H1 (cell line): ENCODE measurements around the gene SLC30A7. TPM values are rescaled to one million over a fixed set of nuclear protein-coding genes. Genes with fewer than 3 reads are reported as not detected.

Source experiments
- CTCF ChIA-PET: fragments of 300-600 bp; sonication (Branson Sonifier 250); formaldehyde crosslinking; loops from one replicate; lab custom pipeline; 2021; ENCODE audit not compliant: partially characterized antibody; lab: Charles Lee
- POLR2A ChIA-PET: fragments of 300-600 bp; sonication (Branson Sonifier 250); formaldehyde crosslinking; loops from one replicate; lab custom pipeline; 2021; ENCODE audit warnings: inconsistent platforms; ENCODE audit not compliant: partially characterized antibody; lab: Charles Lee
- DNase-seq, 2 experiments: peaks; one replicate each; pipeline versions ENCODE4 v3.0.0 to v3.0.0-alpha.2; 2010 to 2022; ENCODE audit warnings: low spot score in 2 of 2, low read depth in 1 of 2, mixed read lengths in 1 of 2
- FAIRE-seq: peaks from 2 replicates; lab custom pipeline; 2011; peaks lifted over from hg19 to GRCh38; lab: Jason Lieb, UNC
- H2AFZ ChIP-seq: 2 replicates; pipeline ENCODE4 v1.8.1; 2012; ENCODE audit warnings: low read length, inconsistent platforms
- H2AK5ac ChIP-seq: 2 replicates; pipeline ENCODE4 v1.6.1; 2013; ENCODE audit warnings: low read depth, low read length
- H2BK120ac ChIP-seq: replicated peaks from 2 replicates; pipeline ENCODE3; 2013; ENCODE audit warnings: low read depth, low read length, inconsistent platforms
- H2BK12ac ChIP-seq: 2 replicates; pipeline ENCODE4 v1.6.1; 2013; ENCODE audit warnings: low read depth, low read length
- H2BK15ac ChIP-seq: 2 replicates; pipeline ENCODE4 v1.6.1; 2013; ENCODE audit warnings: low read length
- H2BK20ac ChIP-seq: 2 replicates; pipeline ENCODE4 v1.6.1; 2013; ENCODE audit warnings: low read length
- H2BK5ac ChIP-seq: 2 replicates; pipeline ENCODE4 v1.6.1; 2013; ENCODE audit warnings: low read depth, low read length
- H3K14ac ChIP-seq: 2 replicates; pipeline ENCODE4 v1.6.1; 2013; ENCODE audit warnings: inconsistent platforms; ENCODE audit not compliant: insufficient read length
- H3K18ac ChIP-seq: 2 replicates; pipeline ENCODE4 v1.6.1; 2013; ENCODE audit warnings: low read length; ENCODE audit errors: extremely low read depth
- H3K23ac ChIP-seq: 2 replicates; pipeline ENCODE4 v1.6.1; 2013; ENCODE audit warnings: inconsistent platforms; ENCODE audit not compliant: insufficient read length
- H3K23me2 ChIP-seq: 2 replicates; pipeline ENCODE4 v1.6.1; 2013; ENCODE audit warnings: low read depth, low read length
- H3K27ac ChIP-seq: 2 replicates; pipeline ENCODE4 v1.6.1; 2011; ENCODE audit warnings: low read depth, low read length, inconsistent platforms
- H3K27me3 ChIP-seq, 4 experiments: replicated peaks in 1 of 4; 1 replicate in 1 of 4; 2 replicates in 3 of 4; pipeline versions ENCODE4 v1.6.1 to v1.8.1; 2011 to 2013; ENCODE audit warnings: low read length in 3 of 4, mild to moderate bottlenecking in 3 of 4, inconsistent platforms in 2 of 4, mixed read lengths in 2 of 4, moderate library complexity in 1 of 4; ENCODE audit not compliant: control insufficient read depth in 3 of 4, insufficient read depth in 3 of 4; ENCODE audit errors: extremely low read depth in 1 of 4
- H3K36me3 ChIP-seq, 4 experiments: 2 replicates each; pipeline versions ENCODE4 v1.6.1 to v1.8.1; 2011 to 2013; ENCODE audit warnings: mild to moderate bottlenecking in 4 of 4, low read length in 3 of 4, moderate library complexity in 2 of 4, control low read depth in 1 of 4, inconsistent platforms in 1 of 4; ENCODE audit not compliant: insufficient read depth in 4 of 4, control insufficient read depth in 2 of 4
- H3K4ac ChIP-seq: replicated peaks from 2 replicates; pipeline ENCODE3; 2013; ENCODE audit warnings: low read length, low read depth, mixed read lengths, inconsistent platforms; ENCODE audit not compliant: insufficient read length
- H3K4me1 ChIP-seq, 4 experiments: replicated peaks in 1 of 4; 1 replicate in 1 of 4; 2 replicates in 3 of 4; pipeline versions ENCODE4 v1.6.1 to v1.8.1; 2011 to 2013; ENCODE audit warnings: low read length in 3 of 4, inconsistent platforms in 2 of 4, mixed read lengths in 1 of 4; ENCODE audit not compliant: insufficient read depth in 4 of 4, control insufficient read depth in 3 of 4
- H3K4me2 ChIP-seq, 2 experiments: 2 replicates each; pipeline versions ENCODE4 v1.6.1 to v1.8.1; 2011 to 2013; ENCODE audit warnings: low read depth in 2 of 2, low read length in 2 of 2, control low read depth in 1 of 2, inconsistent platforms in 1 of 2, mild to moderate bottlenecking in 1 of 2; ENCODE audit not compliant: insufficient read depth in 1 of 2
- H3K4me3 ChIP-seq, 4 experiments: fragments of 200-600, 300-600 bp in 1 of 4; sonication (generic), shearing (Covaris generic), sonication (Bioruptor Twin) in 1 of 4; 2 replicates each; pipeline versions ENCODE4 v1.5.1 to v1.8.1; 2011 to 2016; ENCODE audit warnings: low read length in 4 of 4, low read depth in 3 of 4, control low read depth in 2 of 4, inconsistent platforms in 2 of 4, mild to moderate bottlenecking in 2 of 4, mixed read lengths in 1 of 4, moderate library complexity in 1 of 4; ENCODE audit not compliant: insufficient read depth in 2 of 4; ENCODE audit errors: extremely low read depth in 1 of 4
- H3K56ac ChIP-seq: replicated peaks from 2 replicates; pipeline ENCODE3; 2013; ENCODE audit warnings: low read depth, mild to moderate bottlenecking, mixed read lengths, low read length, inconsistent platforms; ENCODE audit not compliant: insufficient read length
- H3K79me1 ChIP-seq: 2 replicates; pipeline ENCODE4 v1.6.1; 2013; ENCODE audit warnings: low read depth, low read length, control low read depth
- H3K79me2 ChIP-seq, 2 experiments: 2 replicates each; pipeline versions ENCODE4 v1.6.1 to v1.8.1; 2012 to 2013; ENCODE audit warnings: low read length in 2 of 2, mild to moderate bottlenecking in 2 of 2, inconsistent platforms in 1 of 2; ENCODE audit not compliant: insufficient read depth in 2 of 2, control insufficient read depth in 1 of 2
- H3K9ac ChIP-seq, 4 experiments: replicated peaks in 1 of 4; 1 replicate in 1 of 4; 2 replicates in 3 of 4; pipeline versions ENCODE4 v1.6.1 to v1.8.1; 2011 to 2013; ENCODE audit warnings: low read depth in 3 of 4, low read length in 3 of 4, control low read depth in 2 of 4, mild to moderate bottlenecking in 2 of 4, moderate library complexity in 2 of 4, inconsistent platforms in 1 of 4; ENCODE audit errors: extremely low read depth in 1 of 4
- H3K9me3 ChIP-seq, 2 experiments: 2 replicates each; pipeline versions ENCODE4 v1.6.1 to v1.8.1; 2012 to 2013; ENCODE audit warnings: mild to moderate bottlenecking in 2 of 2, moderate library complexity in 2 of 2, control low read depth in 1 of 2, inconsistent platforms in 1 of 2, low read depth in 1 of 2, low read length in 1 of 2, mixed read lengths in 1 of 2; ENCODE audit not compliant: insufficient read depth in 2 of 2
- H4K20me1 ChIP-seq, 2 experiments: replicated peaks in 1 of 2; 2 replicates each; pipeline versions ENCODE3 to v1.8.1; 2011 to 2013; ENCODE audit warnings: inconsistent platforms in 2 of 2, low read length in 2 of 2, mild to moderate bottlenecking in 1 of 2; ENCODE audit not compliant: insufficient read depth in 2 of 2, control insufficient read depth in 1 of 2
- H4K5ac ChIP-seq: 2 replicates; pipeline ENCODE4 v1.6.1; 2013; ENCODE audit warnings: low read length, low read depth, mixed read lengths, inconsistent platforms; ENCODE audit not compliant: insufficient read length
- H4K8ac ChIP-seq: 2 replicates; pipeline ENCODE4 v1.8.0; 2013; ENCODE audit warnings: mild to moderate bottlenecking, moderate library complexity, low read length, inconsistent platforms; ENCODE audit not compliant: insufficient read depth; ENCODE audit errors: extremely low read depth
- H4K91ac ChIP-seq: replicated peaks from 2 replicates; pipeline ENCODE3; 2013; ENCODE audit warnings: low read length, mixed read lengths, inconsistent platforms; ENCODE audit not compliant: insufficient read length
- ASH2L ChIP-seq: fragments of 200-600, 300-600 bp; sonication (generic); IDR thresholded peaks from one replicate; pipeline ENCODE4 v1.7.1; 2017; ENCODE audit warnings: low read length
- CBX8 ChIP-seq: fragments of 300-800, 300-1000 bp; sonication (generic); IDR thresholded peaks from 2 replicates; pipeline ENCODE4 v1.7.1; 2016; ENCODE audit warnings: low read depth, low read length, borderline replicate concordance
- CHD1 ChIP-seq: IDR thresholded peaks from 2 replicates; pipeline ENCODE4 v1.6.1; 2012; ENCODE audit warnings: low read depth, low read length, improper control_type of control experiment
- JUND ChIP-seq: IDR thresholded peaks from 2 replicates; pipeline ENCODE4 v1.6.1; 2011; ENCODE audit warnings: mild to moderate bottlenecking, improper control_type of control experiment, low read length
- MAX ChIP-seq: IDR thresholded peaks from 2 replicates; pipeline ENCODE4 v1.6.1; 2012; ENCODE audit warnings: inconsistent platforms
- NANOG ChIP-seq: IDR thresholded peaks from 2 replicates; pipeline ENCODE4 v1.6.1; 2011; ENCODE audit warnings: low read length, low read depth, mild to moderate bottlenecking, inconsistent platforms; ENCODE audit not compliant: insufficient read depth, poor library complexity, severe bottlenecking
- SUZ12 ChIP-seq: fragments of 200-600 bp; sonication (generic); IDR thresholded peaks from 2 replicates; pipeline ENCODE4 v1.6.1; 2012; ENCODE audit warnings: mild to moderate bottlenecking, inconsistent platforms, low read length, moderate library complexity, mixed read lengths
- YY1 ChIP-seq: IDR thresholded peaks from 2 replicates; pipeline ENCODE4 v1.6.1; 2011; ENCODE audit warnings: low read depth, mild to moderate bottlenecking, low read length
- ZNF274 ChIP-seq: IDR thresholded peaks from 2 replicates; pipeline ENCODE4 v1.7.0; 2012; ENCODE audit warnings: low read length, borderline replicate concordance; ENCODE audit errors: extremely low read depth
- polyA plus RNA-seq, 7 experiments: library from polyadenylated mRNA; depleted of rRNA in 3 of 7; stranded (reverse) in 5 of 7; unstranded in 2 of 7; fragments of >200 nt in 5 of 7; fragments of 200-250 nt in 2 of 7; gene quantifications; 1 replicate in 5 of 7; 2 replicates in 1 of 7; 4 replicates in 1 of 7; pipeline versions ENCODE4 v1.2.1 to v1.2.3, GENCODE V29; 2011 to 2013; ENCODE audit warnings: missing spikeins in 2 of 7, mixed read lengths in 2 of 7
- total RNA-seq: library from RNA; stranded (reverse); fragmentation: NEBNext Ultra II Directional; extraction: Animal tissue kit (Norgen Biotek cat#: 25700); gene quantifications from 2 replicates; pipeline ENCODE4 v1.2.1, GENCODE V29; 2021

SLC30A7 gene
- total and polyA plus RNA-seq, 2 of the 8 experiments (the other 6 are each of a cell fraction or from before 2014, with no cell fraction given): 5.5 to 22.1 TPM

GRCh38 chr1:100912019-100912418, 16.1 kb downstream of the SLC30A7 start:
- no peak overlapping the region for H3K27ac ChIP-seq
- no peak overlapping the region for H3K56ac ChIP-seq
- no peak overlapping the region for H3K9ac ChIP-seq
- H3K79me1 ChIP-seq: no peaks in the 10 kb centered on the region
- no peak overlapping the region for H3K23ac ChIP-seq
- H2BK15ac ChIP-seq: no peak overlapping the region
- H2AK5ac ChIP-seq: no peak overlapping the region
- DNase-seq (no peak), FAIRE-seq (no peak)
- no peak overlapping the region for H4K91ac ChIP-seq
- H3K36me3 ChIP-seq: peaks cover 3 to 52% (median 29%) of the 10 kb centered on the region in 4 experiments
- H4K8ac ChIP-seq: no peak overlapping the region
- no peaks in the 10 kb centered on the region for H3K4me1 ChIP-seq
- H3K4me3 ChIP-seq: no peak overlapping the region
- H2BK12ac ChIP-seq: no peak overlapping the region
- no peak overlapping the region for H2AFZ ChIP-seq
- H2BK5ac ChIP-seq: no peak overlapping the region
- no peaks in the 10 kb centered on the region for H3K27me3 ChIP-seq
- no peak overlapping the region for H2BK120ac ChIP-seq
- peaks cover 0 to 2% of the 10 kb centered on the region in 2 experiments for H4K20me1 ChIP-seq
- no peak overlapping the region for H3K4ac ChIP-seq
- no peaks in the 10 kb centered on the region for H3K79me2 ChIP-seq
- no peaks in the 10 kb centered on the region for H3K9me3 ChIP-seq
- no peak overlapping the region for H2BK20ac ChIP-seq
- no peak overlapping the region for H3K4me2 ChIP-seq
- H3K23me2 ChIP-seq: no peaks in the 10 kb centered on the region
- H3K18ac ChIP-seq: no peak overlapping the region
- no peak for TF ChIP-seq JUND
- no peak for TF ChIP-seq ASH2L
- TF ChIP-seq MAX: no peak
- TF ChIP-seq CHD1: no peak
- no peak for TF ChIP-seq YY1
- TF ChIP-seq SUZ12: no peak
- no peak for TF ChIP-seq NANOG
- no peak for TF ChIP-seq CBX8
- no peak for TF ChIP-seq ZNF274
- H3K14ac ChIP-seq: no peak overlapping the region
- POLR2A ChIA-PET: no interaction called here
- CTCF ChIA-PET: interaction anchor here (0.5 to 1.1 kb wide), 3 partner anchors 10 to 1128 kb away, joined by 3 read pairs; no protein-coding TSS in a partner anchor
- H4K5ac ChIP-seq: no peak overlapping the region
